ENCODE measurements around the gene DCST2.

Gene DCST2

DNA sequence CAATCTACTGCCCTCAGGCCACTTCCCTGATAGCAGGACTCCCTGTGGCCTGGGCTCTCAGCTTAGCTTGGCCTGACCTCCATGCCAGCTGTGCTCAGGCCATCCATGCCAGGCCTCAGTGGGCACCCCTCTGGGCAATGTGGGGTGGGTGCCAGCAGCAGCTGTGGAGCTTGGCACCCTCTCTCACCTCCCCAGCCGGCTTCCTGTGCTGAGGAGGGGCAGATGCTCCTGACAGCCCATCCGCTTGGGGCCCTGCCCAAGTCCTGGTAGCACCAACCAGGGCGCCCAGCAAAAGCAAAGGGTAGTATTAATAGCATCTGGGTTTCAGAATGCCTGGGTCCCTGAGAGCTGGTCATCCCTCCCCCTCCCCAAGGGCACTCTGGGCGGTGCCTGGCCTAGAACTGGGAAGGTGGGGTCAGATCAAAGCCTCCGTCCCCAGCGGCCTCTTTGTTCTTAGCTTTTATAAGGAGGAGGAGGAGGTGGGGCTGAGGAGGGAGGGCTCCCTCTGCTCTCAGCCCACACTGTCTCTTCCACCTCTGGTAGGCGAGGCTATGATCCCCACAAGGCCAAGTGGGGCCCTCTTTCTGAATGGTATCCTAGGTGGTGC is 36.1 kb upstream of the DCST2 start:
- no peak for DNase-seq

GRCh38 chr1:155068599-155068998 is 35.0 kb upstream of the DCST2 start:
- no peak for DNase-seq

DNA sequence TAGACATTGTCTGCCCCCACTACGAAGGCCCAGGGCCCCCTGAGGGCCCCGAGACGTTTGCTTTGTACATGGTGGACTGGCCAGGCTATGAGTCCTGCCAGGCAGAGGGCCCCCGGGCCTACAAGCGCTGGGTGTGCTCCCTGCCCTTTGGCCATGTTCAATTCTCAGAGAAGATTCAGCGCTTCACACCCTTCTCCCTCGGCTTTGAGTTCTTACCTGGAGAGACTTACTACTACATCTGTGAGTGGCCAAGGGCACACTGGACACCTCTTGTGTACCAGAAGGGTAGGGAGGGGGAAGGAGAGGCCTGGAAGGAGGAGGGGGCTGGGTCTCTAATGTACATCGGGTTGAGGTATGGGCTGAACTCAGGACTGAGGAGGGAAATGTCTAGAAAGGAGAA is 33.2 kb upstream of the DCST2 start:
- DNase-seq, result no peak

DNA sequence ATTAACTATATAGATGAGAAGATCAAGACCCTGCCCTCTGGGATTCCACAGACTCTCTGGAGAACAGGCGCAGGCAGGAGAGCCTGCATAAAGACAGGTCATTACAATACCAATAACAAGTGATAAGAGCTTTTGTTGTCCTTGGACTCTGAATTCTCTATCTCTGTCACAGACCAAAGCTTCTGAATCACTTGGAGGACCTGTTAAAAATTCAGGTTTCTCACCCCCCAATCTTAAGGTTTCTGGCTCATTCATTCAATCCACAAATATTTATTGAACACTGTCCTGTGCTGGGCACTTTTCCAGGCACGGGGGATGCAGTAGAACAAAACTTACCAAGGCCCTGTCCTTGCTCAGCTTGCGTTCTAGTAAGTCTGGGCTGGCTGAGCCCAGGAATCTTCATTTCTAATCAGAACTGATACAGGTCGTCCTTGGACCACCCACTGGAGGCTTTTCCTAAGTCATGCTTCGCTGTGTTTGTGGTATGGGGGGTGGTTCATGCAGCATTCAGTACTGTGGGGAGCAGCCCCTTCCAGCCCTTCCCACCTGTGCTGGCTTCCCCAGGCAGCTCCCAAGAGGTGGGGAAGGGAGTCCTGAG is 31.4 kb upstream of the DCST2 start:
- DNase-seq, result no peak

DNA sequence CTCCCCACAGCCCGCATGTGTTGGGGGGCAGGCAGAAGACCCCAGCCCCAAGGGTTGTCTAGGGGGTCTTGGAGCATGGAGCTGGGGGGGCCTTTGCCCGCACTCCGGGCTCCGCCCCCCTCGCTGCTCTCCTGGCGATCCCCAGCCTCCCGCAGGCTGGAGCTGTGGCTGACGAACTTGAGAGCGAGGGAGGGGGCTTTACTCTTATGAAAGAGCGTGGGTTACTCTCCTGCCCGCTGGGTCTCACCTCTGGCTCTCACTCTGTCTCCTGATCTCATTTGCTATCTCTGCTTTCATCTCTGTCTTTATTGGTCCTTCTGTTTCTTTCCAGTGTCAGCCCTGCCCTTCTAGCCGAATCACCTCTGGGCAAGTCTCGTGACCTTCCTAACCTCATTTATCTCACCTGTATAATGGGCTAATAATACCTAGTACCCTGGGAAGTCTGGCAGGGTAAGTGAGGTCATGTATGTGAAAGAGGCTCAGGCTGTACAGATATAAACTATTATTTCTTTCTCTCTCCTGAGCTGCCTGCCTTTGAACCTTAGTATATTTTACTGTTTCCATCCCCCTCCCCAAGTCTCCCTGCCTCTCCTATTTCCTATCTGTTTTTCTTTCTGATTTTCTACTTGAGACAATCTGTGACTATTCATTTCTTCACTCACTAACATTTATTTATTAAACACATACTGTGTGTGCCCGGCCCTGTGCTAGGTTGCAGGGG is 30.7 kb upstream of the DCST2 start:
- DNase-seq, result peak; percentile 13 to 37

DNA sequence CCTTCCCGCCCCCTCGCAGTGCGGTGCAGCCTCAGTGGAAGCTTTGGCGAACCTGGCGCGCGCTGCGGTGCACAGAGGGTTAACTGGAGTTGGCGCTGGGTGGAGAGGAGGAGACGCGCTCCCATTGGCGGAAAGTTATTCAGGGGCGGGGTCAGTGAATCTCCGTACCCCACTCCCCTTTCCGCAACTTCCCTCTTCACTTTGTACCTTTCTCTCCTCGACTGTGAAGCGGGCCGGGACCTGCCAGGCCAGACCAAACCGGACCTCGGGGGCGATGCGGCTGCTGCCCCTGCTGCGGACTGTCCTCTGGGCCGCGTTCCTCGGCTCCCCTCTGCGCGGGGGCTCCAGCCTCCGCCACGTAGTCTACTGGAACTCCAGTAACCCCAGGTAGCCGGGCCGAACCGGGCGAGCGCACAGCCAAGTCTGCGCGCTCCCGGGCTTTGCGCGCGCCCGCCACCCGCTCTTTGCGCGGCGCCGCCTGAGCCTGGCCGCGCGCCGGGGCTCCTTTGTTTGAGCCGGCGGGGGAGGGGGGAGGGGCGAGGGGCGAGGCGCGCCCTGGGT is 30.0 kb upstream of the DCST2 start, which contains the start of gene EFNA4:
Gene EFNA4 (plus strand): TSS at position 191 of the 561 bp plus-strand sequence. CDS start 84 bp downstream, at position 275.
- peak; percentile 86 for DNase-seq

GRCh38 chr1:155062702-155063411 is 29.3 kb upstream of the DCST2 start:
- DNase-seq, result peak; percentile 72 to 79

- no peak for DNase-seq
Observed at GRCh38 chr1:155062151-155062686, 28.6 kb upstream of the DCST2 start.

- DNase-seq, result peak; percentile 94 to 95
Observed at GRCh38 chr1:155061381-155062150, 28.0 kb upstream of the DCST2 start.

DNA sequence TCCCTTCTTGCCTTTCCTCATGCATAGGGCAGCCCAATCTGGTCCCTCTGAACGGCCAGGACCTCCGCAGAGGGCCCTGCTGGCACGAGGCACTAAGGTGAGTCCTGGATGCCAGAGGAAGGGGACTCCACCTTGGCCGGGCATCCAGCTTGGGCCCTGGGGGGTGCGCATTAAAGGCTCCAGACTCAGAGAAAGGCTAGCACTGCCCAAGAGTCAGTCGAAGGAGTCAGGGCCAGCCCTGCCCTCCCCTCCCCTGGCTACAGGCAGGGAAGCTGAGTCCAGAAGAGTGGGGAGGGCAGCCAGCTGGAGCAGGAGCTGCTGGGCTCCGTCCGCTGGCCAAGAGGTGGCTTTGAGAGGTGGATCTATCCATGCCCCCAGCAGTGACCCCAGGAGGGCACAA is 27.2 kb upstream of the DCST2 start:
- DNase-seq, result no peak

GRCh38 chr1:155057788-155058211 is 24.2 kb upstream of the DCST2 start:
- DNase-seq, result no peak

GRCh38 chr1:155057104-155057503 is 23.5 kb upstream of the DCST2 start:
- no peak for DNase-seq

GRCh38 chr1:155053531-155054105 is 20.0 kb upstream of the DCST2 start:
- no peak for DNase-seq

DNA sequence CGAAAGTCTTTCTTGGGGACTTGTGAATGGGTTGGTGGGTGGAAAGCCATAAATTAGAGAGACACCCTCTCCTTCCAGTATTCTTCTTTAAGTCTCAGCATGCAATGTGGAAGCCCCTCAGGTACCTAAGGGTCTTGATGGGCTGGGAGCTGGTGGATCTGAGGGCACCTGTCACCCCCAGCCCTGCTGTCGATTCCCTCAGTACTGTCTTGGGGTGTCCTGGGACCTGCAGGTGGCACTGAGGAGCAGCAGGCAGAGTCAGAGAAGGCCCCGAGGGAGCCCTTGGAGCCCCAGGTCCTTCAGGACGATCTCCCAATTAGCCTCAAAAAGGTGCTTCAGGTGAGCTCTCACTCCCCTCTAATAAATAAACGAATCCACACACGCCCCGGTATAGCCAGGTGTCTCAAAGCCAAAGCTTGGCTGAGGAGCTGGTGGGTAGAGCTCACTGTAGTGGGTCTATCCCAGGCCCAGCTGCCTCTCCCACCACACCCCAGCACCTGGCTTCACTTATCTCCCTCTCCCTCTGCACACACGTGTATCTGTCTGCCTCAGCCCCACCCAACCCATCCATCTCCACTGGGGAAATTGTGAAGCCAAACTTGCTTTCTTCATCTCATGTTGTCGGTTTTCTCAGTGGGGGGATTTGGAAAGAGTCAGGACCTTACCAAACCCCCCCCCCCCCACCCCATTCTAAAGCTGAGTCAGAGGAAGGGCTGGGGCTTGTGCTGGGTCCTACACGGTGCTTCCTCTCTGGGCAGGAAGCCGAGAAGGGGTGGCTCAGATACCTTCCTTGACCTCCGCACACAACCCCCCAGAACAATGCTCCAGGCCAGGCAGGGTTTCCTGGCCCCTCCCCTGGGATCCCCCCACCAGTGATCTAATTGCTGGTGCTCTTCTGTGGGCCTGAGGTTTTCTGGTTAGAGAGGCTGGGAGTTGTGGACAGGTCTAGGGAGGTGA is 19.1 kb upstream of the DCST2 start:
- DNase-seq, result peak in 1 of 2 donors; percentile 18

- peak; percentile 58 to 59 for DNase-seq
Observed at GRCh38 chr1:155051777-155052398, 18.3 kb upstream of the DCST2 start.

GRCh38 chr1:155051342-155051776 is 17.8 kb upstream of the DCST2 start:
- DNase-seq, result no peak

DNA sequence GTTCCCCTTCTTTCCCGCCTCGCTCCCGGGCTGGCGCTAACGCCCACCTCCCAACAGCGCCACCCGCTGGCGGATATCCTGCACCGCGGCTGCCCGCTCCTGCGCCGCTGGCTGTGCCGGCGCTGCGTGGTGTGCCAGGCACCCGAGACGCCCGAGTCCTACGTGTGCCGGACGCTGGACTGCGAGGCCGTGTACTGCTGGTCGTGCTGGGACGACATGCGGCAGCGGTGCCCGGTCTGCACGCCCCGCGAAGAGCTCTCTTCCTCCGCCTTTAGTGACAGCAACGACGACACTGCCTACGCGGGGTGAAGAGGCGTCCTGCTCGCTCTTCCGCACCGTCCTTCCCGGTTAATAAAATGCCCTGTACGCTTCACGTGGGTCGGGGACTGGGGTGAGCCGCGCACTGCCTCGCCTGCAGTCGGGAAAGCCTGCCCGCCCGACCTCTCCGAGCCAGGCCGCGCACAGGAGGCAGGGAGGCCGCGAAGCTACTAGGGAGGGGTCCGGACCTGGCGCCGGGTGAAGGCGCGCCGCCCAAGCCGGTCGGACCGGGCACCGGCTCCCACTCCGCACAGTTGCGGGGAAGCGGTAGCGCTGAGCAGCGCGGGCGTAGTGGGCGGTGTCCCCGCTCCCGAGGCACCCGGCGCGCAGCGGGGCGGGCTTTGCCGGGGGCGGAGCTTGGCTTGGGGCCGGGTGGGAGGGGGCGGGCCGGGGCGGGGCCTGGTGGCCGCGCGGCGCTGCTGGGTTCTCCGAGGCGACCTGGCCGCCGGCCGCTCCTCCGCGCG is 17.2 kb upstream of the DCST2 start, which contains the start of gene ADAM15:
Gene ADAM15 (plus strand): TSS at position 757 of the 782 bp plus-strand sequence. CDS start 71 bp downstream, outside the sequence.
- DNase-seq, result peak; percentile 83 to 87

- no peak for DNase-seq
Observed at GRCh38 chr1:155049651-155050559, 16.3 kb upstream of the DCST2 start.

All from CD4-positive, alpha-beta T cell treated with Interleukin-1 beta for 1 hour (primary cell).